Body of pancreas (tissue), 4 donors: ENCODE measurements around the gene GOLGA8B.
"Not testable (repeated sequence)": the region's sequence is repeated elsewhere in the genome, so short reads cannot be mapped to it uniquely, and the experiment has no call there.

Experiments used
- CTCF ChIP-seq, 7 experiments: fragments of 450-650 bp in 4 of 7; fragments of 200-600 bp in 3 of 7; sonication (generic) in 3 of 7; IDR thresholded peaks; one replicate each; pipeline ENCODE4 v1.5.1; 2016 to 2019; ENCODE audit warnings: antibody characterized with exemption in 7 of 7
- POLR2A ChIP-seq, 3 donors: fragments of 450-650 bp; IDR thresholded peaks; one replicate each; pipeline ENCODE4 v1.6.1; 2016; ENCODE audit warnings: antibody characterized with exemption in 3 of 3, mild to moderate bottlenecking in 2 of 3

GRCh38 chr15:34581687-34582460 lies 1.6 kb downstream of the GOLGA8B start:
- not testable (repeated sequence) for TF ChIP-seq CTCF, POLR2A (IDR thresholded peaks at IDR 0.05)
